Peyer's patch (tissue), 4 donors: ENCODE results near the gene TCF12.

ENCODE experiments used
- POLR2A ChIP-seq, 2 donors: fragments of 450-650 bp; IDR thresholded peaks; one replicate each; pipeline ENCODE4 v1.5.1; 2017; ENCODE audit warnings: antibody characterized with exemption in 2 of 2, mild to moderate bottlenecking in 2 of 2, moderate library complexity in 2 of 2
- TF ChIP-seq, protein P1 (sequence below), 6 experiments: fragments of 450-650 bp in 4 of 6; fragments of 200-600 bp in 2 of 6; sonication (generic) in 1 of 6; IDR thresholded peaks; one replicate each; pipeline ENCODE4 v1.5.1; 2017 to 2019; ENCODE audit warnings: antibody characterized with exemption in 6 of 6, mild to moderate bottlenecking in 3 of 6, moderate library complexity in 1 of 6

DNA sequence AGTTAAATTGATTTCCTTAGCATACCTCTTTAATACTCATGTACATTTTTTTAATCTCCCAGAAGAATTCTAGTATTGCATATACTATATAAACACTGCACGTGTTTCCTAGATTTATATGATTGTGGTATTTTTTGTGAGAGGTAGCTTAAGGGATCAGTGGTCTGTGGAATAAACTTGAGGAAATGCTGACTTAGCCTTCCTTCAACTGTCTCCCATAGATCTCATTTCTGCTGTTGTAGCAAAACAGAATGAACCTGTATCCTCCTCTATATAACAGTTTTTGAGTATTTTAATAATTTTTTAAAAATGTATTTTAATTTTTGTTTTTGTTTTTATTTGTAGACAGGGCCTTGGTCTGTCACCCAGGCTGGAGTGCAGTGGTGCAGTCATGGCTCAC is 86.8 kb downstream of the TCF12 start:
- TF ChIP-seq, protein P1, sequence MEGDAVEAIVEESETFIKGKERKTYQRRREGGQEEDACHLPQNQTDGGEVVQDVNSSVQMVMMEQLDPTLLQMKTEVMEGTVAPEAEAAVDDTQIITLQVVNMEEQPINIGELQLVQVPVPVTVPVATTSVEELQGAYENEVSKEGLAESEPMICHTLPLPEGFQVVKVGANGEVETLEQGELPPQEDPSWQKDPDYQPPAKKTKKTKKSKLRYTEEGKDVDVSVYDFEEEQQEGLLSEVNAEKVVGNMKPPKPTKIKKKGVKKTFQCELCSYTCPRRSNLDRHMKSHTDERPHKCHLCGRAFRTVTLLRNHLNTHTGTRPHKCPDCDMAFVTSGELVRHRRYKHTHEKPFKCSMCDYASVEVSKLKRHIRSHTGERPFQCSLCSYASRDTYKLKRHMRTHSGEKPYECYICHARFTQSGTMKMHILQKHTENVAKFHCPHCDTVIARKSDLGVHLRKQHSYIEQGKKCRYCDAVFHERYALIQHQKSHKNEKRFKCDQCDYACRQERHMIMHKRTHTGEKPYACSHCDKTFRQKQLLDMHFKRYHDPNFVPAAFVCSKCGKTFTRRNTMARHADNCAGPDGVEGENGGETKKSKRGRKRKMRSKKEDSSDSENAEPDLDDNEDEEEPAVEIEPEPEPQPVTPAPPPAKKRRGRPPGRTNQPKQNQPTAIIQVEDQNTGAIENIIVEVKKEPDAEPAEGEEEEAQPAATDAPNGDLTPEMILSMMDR (IDR thresholded peaks at IDR 0.05): no peak
- TF ChIP-seq POLR2A (IDR thresholded peaks at IDR 0.05): no peak
